PC-3 (cell line): ENCODE data around the gene TMPRSS3.

Source experiments
- CTCF ChIP-seq: fragments of 300-600 bp; sonication (generic); conservative IDR thresholded peaks from 2 replicates; pipeline ENCODE4 v1.5.1; 2017; ENCODE audit warnings: antibody characterized with exemption, low read depth, mild to moderate bottlenecking, low read length
- EZH2 ChIP-seq: fragments of 300-600 bp; sonication (generic); IDR thresholded peaks from one replicate; pipeline ENCODE4 v1.6.1; 2017; ENCODE audit warnings: antibody characterized with exemption, mild to moderate bottlenecking, low read length; ENCODE audit not compliant: unreplicated experiment
- EZH2phosphoT487 ChIP-seq: fragments of 300-600 bp; sonication (generic); IDR thresholded peaks from 2 replicates; pipeline ENCODE4 v1.6.1; 2018; ENCODE audit warnings: mild to moderate bottlenecking, antibody characterized with exemption, low read length, borderline replicate concordance

DNA sequence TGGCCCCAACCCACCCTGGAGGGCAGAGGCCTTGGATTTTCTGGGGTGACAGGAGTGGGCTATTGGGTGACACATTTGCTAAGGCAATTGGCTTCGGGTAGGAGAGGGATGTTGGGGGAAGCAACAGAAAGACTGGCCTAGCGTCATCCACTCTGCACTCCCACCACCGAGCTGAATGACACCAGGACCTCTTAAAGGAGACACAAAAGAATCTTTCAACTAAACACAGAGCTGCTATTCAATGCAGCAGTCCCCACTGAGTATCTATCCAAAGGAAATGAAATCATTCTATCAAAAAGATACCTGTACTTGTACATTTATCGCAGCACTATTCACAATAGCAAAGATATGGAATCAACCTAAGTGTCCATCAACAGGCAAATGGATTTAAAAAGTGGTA lies 51.2 kb downstream of the TMPRSS3 start:
- TF ChIP-seq EZH2 (no peak), CTCF (no peak), EZH2phosphoT487 (no peak)
